Left cardiac atrium (tissue), 4 donors: ENCODE results near the gene KCND3. TPM values are rescaled to one million over a fixed set of nuclear protein-coding genes. Genes with fewer than 3 reads are reported as not detected.

Experiments used
- ATAC-seq, 2 donors: fragments of 200-7000 bp; cut with Tn5 transposase; one replicate each; pipeline ENCODE4 v1.9.1; 2020; ENCODE audit warnings: mild to moderate bottlenecking in 2 of 2, moderate library complexity in 2 of 2
- DNase-seq: peaks from one replicate; pipeline ENCODE4 v3.0.0-alpha.2; 2020
- intact Hi-C, 2 donors: fragments of 100-400 bp; cut with DNase I; formaldehyde crosslinking; loops; one replicate each; pipeline versions ENCODE4 v1.14.1 to v1.15.1; 2022 to 2023
- total RNA-seq, 2 donors: library from RNA; stranded (reverse); fragmentation: NEBNext Ultra II Directional; extraction: Animal tissue kit (Norgen Biotek cat#: 25700); gene quantifications; one replicate each; pipeline ENCODE4 v1.2.1, GENCODE V29; 2021
- donor health status: DM: no; HTN: yes; CAD: no.
- donor health status: DM: no; HTN: yes; CAD: no; lungs with severe emphysema.
- donor health status: DM: yes; HTN: yes; CAD: no.
- donor health status: Dilated cardiomyopathy.

KCND3 gene
- total RNA-seq, 2 donors from 2014 or later = 18.3 to 25.4 TPM

DNA sequence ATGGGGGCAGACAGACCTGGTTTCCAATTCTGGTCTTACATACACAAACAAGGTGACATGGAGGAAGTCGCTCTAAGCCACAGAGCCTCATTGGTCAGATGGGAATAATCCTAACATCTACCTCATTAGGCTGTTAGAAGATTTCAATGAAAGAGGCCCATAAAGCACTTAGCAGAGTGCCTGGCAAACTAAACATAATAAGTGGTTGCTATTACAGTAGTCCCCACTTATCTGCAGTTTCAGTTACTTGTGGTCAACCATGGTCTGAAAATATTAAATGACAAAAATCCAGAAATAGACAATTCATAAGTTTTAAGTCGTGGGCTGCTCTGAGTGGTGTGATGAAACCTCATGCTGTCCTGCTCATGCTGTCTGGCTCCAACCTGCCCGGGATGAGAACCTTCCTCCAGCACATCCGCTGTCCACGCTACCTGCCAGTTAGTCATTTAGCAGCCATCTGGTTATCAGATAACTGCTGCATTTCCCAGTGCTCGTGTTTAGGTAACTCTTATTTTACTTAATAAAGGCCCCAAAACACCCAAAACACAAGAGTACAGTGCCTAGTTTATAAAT is 121.5 kb downstream of the KCND3 start:
- intact Hi-C loops = no loop called here
- DNase-seq = no peak
- ATAC-seq = no peak

DNA sequence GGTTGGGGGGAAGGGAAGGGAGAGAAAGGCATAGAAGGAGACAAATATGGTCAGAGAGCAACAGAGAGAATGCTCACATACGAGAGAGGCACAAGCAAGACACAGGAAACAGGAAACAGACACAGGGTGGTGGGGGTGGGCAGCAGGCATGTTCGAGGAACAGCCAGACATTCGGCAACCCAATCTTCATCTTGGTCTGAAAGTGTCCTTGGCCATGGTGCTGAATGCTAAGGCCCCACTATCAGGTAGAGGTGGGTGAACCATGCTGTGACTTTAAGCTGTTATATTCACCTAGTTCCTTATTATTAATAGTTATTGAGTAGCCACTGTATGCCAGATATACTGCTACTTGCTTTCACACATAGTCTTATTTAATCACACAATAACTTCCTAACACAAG is 124.6 kb downstream of the KCND3 start:
- intact Hi-C loops = no loop called here
- DNase-seq = no peak
- no peak for ATAC-seq

DNA sequence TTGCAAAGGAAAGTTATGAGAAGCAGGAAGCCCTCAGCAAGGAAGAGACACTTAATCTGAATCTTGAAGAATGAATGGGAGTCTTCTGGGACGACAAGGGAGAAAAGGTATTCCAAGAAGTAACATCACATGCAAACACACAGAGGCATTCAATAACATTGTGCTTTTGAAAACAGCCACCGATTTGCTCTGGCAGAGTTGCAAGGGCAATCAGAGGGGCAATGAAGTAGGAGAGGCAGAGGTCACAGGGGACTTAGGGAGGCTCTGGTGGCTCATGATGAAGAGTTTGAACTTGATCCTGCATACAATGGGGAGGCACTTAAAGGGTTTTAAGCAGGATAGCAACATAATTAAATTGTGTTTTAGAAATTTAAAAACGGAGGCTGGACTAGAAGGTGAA is 126.1 kb downstream of the KCND3 start:
- intact Hi-C loops = no loop called here
- DNase-seq (no peak), ATAC-seq (no peak)

DNA sequence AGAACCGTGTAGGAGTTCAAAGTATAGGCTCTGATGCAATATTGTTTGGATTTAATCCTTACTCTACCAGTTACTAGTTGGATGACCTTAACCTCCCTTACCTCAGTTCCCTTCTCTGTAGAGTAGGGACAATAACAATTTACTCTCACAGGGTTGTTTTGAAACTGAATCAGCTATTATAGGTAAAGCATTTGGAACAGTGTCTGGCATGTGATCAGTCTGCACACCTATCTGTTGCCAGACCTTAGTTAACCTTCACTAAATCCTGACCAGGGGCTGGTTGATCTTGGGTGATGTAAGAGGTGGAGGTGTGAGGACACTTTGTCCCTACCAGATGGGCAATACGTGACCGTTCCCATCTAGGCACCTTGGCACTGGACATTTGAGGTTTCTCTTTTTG is 126.9 kb downstream of the KCND3 start:
- intact Hi-C loops = no loop called here
- DNase-seq (no peak), ATAC-seq (no peak)

DNA sequence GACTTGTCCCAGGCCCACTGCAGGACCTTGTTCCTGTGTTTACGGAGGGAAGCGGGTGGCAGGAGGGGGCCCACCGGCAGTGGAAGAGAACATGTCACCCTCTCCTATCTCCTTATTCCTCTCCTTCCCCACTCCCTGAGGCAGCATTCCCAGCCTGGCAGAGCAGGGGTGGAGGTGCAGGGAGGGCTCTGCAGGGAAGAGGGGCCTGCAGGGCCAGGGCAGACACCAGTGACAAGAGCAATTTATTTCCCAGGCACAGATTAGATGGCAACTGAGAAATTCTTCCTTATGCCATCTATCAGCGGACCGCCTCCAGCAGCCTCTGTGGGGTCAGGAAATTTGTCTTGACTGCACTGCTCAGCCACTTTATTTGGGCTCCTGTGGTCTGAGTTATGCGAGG is 127.9 kb downstream of the KCND3 start:
- DNase-seq (no peak), ATAC-seq (no peak)
- intact Hi-C loops = no loop called here

DNA sequence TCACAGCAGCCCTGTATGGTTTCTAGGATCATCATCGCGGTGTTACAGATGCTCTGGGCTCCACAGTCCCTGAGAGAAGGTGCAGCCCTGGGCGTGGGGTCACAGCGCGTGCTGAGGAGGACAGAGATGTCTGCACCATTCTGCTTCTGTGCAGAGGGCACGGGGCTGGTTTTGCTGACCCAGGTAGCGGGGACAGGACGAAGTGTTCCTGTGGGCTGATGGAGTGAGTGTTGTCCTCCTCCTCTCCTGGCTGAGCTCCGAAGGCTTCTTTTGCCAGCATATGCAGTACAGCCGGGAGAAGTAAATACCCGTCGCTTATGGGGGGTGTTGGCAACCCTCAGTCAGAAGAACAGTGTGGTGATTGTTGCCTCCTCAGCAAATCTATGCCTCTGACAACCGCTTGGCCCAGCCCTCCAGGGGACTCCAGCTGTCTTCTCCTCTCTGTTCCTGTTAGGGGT is 132.2 kb downstream of the KCND3 start:
- DNase-seq (peak; percentile 45), ATAC-seq (peak; percentile 66 to 70)
- intact Hi-C loops = no loop called here

DNA sequence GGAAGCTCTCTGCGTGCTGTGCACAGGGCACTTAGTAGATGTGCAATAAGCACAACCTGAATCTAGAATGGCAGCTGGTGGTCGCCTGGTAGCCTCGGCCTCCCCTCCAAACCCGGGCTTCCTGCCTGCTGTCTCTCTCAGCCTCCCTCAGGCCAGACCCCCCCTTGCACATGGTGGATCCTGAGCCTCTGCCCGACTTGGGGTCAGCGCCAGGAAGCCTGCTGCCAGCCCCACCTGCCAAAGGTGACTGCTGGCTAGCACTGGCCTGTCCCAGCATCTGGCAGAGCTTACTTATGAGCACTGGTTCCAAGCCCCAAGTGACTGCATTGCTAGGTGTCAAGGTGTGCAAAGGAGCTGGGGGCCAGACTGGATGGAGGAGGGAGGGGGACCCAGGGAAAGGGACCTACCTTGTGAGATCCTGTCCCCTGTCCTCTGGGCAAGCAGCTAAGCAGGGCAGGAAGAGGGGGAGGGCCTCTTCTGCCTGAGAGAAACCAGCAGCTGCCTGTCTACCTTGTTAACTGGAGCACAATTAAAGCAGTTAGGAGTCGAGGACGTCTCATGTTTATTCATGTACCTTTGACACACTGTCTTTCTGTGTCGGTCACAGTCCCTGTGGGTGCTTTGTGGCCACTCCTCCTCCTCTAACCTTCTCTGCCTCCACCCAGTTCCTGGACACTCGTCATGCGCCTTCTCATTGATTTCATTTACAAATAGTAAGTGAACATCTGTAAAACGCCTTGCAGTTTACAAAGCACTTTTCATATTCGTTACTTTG is 132.9 kb downstream of the KCND3 start:
- ATAC-seq (no peak), DNase-seq (no peak)
- intact Hi-C loops = no loop called here

DNA sequence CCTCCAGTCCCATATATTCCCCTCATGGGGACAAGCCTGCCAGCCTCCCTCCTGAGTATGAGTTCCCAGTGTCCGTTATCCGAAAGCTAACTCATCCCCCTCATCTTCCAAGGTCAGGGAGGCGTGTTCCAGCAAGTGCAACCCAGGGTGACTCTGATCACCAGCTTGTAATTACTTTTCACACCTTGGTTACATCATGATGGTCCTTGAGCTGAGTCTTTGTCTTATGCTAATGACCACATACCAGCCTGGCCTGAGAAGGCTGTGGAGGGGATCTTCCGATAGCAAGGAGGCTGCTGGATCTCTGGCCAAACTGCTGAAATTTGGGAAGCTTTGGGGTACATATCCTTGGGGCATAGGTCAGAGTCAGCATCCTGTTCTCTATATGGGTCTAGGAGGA is 134.2 kb downstream of the KCND3 start:
- DNase-seq = no peak
- intact Hi-C loops = no loop called here
- ATAC-seq = no peak

DNA sequence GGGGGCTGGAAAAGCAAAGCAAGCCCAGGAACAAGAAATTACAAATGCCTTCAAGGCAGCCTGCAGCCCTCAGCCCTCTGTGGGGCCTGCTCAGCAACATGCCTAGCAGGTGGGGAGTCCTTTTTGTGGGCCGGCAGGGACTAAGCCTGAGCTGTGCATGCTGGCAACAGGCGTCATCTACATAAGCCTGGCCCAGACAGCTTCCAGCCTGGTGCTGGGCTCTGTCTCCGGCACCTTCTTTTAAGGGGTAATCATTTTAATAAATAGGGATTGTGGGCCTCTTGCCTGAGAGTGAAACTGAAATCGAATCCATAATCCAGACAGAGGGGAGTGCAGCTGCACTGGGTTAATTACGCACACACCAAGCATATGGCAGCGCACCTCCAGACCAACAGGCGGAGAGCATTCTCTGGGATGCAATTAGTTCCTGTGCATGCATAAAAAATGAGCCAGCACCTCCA is 137.2 kb downstream of the KCND3 start:
- no peak for ATAC-seq
- intact Hi-C loops = no loop called here

DNA sequence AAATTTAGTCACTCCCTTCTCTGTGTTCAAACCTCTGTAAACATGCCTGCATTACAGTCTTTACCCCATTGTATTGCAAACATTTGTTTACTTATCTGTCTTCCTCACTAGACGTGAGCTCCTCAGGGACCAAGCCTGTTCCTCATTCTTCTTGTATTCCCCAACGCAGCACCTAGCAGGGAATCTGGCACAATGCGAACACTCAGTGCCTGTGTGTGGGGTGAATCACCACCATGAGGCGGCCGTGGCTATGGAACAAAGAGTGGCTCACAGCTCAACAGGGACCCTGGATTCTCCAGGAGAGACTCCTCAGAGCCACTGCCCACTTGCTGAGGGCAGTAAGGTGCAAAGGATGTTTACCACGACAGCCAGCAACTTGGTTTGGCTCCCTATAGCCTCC is 137.9 kb downstream of the KCND3 start:
- ATAC-seq (peak in 1 of 2 donors; percentile 38), DNase-seq (no peak)
- intact Hi-C loops = no loop called here

More for the DNA sequence above, 137.2 kb downstream of the KCND3 start:
- no peak for DNase-seq

DNA sequence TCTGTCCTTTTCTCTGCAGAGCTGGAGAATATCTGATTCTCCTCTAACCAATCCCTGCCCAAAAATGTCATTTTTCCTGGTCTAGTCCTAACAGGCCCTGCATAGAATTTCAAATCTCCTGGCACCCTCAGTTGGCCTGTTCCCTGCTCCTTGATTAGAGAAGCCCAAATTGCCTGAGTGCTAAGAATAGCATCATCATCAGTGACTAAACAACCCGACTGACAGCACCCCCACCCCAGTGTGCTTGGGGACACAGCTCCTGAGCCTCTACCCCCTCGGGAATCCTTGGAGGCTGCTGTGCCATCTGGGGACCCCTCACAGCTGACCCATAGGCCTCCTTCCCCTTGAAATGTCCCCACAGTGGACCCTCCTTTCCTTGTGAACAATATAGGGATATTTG is 139.4 kb downstream of the KCND3 start:
- ATAC-seq = peak; percentile 45 to 69
- intact Hi-C loops = no loop called here
- no peak for DNase-seq

DNA sequence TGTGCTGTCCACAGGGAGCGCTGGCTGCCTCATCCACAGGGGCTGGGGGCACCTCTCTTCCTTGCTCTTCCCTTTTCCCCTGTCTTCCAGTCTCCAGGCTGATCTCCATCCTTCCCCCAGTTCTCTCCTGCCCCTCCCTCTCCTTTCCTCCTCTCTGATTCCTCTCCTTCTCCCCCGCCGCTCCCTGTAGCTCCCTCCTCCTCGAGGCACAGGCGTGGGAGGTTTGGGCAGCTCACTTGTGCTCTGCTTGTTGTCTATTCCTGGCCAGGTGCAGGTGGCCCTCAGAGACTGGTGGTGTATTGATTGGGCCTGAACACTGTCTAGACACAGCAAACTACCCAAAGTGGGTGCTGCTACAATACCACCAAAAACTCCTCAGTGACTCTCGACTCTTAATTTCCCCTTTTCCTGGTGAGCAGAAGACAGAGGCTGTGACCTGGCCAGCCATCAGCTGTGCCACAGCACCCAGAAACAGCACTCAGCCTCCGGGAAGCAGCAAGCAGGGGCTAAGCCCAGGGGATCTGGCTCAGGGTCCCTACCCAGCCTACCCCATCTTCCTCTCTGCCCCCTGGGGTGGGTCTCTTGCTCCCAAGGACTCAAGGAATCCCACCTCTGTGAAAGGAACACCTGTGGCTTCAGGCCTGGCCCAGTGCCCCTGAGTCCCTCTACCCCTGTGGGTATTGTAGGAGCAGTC is 140.5 kb downstream of the KCND3 start:
- ATAC-seq (no peak), DNase-seq (no peak)
- intact Hi-C loops = no loop called here

DNA sequence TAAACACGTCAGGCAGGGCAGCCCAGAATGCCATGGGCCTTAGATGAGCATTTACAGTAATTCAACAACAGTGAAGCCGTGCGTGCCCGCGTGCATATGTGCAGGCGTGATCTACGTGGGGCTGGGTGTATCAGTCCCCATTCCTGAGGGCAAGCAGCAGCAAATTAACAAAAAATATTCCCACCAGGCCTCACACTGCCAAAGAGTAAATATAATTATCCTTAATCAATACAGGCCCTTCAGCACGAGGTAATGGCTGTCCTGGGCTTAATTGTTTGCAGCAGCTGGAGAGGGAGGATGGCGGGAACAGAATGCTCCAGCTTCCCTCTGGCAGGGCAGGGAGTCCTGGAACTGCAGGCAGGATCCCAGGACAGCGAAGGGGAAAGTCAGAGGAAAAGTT is 142.0 kb downstream of the KCND3 start:
- ATAC-seq (no peak), DNase-seq (no peak)
- intact Hi-C loops = no loop called here

DNA sequence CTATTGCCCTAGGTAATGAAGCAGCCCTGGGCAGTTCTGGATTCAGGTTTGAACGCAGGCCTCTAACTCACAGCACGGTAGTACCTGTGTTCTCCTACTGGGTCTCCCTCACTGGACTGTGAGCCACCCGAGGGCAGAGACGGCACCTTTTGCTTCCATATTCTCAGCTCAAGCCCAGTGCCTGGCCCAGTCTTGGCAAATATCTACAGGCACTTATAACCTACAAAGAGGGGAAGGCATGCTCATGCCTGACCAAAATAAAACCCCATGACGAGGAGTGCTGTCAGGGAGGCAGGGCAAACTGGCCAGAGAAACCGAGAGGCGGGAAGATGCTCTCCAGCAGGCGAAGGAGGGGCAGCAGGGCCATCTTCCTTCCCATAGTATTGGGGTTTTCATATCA is 142.6 kb downstream of the KCND3 start:
- peak; percentile 45 to 48 for ATAC-seq
- intact Hi-C loops = no loop called here

DNA sequence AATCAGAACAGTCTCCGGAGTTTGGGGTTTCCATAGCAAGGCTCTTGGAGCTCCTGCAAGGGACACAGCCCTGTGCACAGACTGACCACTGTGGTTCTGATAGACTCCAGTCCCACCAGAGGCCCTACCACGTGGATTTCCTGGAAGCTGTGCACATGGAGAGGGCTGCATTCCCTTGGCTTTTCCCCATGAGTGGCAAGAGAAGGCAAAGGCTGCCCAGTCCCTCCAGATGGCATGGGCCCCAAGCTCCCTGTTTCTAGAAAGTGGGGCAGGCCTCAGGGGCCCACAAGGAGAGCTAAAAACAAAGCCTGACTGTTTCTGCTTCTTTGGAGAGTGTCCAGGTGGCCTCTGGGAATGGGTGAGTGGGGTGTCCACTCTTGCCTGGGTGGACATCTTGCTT is 146.3 kb downstream of the KCND3 start:
- no peak for ATAC-seq
- no peak for DNase-seq
- intact Hi-C loops = no loop called here

More for the DNA sequence above, 142.6 kb downstream of the KCND3 start:
- no peak for DNase-seq

DNA sequence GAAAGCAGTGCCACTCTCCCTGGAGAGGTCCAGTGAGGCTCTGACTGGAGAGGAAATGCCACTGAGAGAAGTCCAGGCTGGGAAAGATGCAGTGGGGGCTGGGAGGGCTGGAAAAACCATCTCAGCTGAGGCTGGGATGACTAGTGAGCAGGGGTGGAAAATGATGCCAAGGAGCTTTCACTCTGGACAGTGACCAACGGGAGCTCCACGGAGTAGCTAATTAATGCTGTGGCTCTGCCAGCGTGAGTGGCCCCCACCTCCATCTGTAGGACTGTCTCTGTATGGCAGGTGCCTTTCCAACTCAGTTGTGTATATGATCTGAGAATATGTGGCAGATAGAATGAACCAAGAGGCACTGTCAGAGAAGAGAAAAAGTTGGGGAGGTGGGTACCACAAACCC is 147.1 kb downstream of the KCND3 start:
- ATAC-seq (no peak), DNase-seq (no peak)
- intact Hi-C loops = no loop called here

DNA sequence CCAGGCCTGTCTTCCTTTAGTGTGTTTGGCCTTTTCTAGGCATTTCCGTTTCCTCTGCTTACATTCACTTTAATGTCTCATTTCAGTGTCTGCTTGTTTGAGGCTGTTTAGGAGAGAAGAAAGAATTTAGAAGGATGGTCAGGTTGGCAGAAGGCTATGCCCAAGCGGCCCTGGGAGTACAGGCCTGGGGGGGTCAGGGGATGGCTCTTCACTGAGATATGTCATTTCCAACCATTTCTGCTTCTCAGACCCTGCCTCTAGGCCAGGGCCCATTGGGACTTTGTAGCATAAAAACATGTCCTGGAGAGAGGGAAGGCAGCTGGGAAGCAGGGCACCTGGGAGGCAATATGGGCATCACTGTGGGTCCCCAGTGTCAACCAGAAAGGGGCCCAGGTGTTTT is 147.7 kb downstream of the KCND3 start:
- DNase-seq (no peak), ATAC-seq (no peak)
- intact Hi-C loops = no loop called here

DNA sequence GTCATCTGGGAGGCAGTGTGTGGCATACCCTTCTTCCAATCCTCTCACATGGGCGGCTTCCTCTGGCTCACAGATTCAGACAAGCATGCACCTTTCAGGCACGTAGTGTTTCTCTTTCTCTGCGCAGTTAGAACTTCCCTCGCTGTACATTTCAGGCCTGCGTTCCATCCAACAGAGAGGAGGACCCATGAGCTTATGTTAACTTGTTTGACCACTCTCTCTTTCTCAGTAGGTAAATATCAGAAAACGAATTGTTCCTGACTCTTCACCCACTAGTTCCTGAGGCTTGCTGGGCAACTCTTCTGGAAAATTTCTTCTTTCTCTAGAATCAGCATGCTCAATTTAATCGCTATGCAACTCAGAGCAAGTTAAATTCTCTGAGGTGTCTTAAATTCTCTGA is 148.3 kb downstream of the KCND3 start:
- intact Hi-C loops = no loop called here
- DNase-seq (no peak), ATAC-seq (no peak)

DNA sequence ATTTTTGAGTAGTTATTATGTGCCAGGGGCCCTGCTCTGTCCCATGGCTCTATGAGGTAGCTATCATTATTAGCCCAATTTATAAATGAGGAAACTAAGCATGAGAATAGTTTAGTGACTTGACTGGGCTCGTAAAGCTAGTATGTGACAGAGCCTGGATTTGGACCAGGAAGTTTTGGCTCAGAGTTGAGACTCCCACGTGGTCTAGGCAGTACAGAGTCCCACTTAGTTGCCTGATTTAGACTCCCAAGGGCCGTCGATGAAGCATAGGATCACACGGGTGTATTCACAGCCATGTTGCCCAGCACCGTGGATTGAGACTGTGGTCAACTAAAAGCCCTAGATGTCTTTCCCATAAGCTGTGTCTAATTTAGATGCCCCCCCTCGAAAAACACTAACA is 152.1 kb downstream of the KCND3 start:
- DNase-seq (no peak), ATAC-seq (peak; percentile 75 to 84)
- intact Hi-C loops = no loop called here

DNA sequence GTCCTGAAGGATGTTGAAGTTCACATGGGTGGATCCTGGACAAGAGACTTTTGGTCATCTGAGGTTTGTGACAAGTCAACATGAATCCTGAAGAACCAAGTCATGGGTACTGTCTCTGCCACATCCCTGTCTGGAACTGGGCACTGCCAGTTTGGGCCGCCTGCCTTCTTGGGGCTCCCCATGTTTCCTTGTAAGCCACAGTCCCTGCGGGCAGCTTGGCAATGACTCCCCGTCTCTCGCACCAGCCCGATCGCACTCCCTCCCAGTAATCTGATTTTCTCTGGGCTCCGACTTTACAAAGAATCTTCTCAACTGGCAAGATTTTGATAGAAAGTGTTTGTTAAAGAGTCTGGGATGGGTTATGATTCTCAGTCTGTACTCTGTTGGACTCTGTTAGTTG is 153.4 kb downstream of the KCND3 start:
- intact Hi-C loops = no loop called here
- DNase-seq (no peak), ATAC-seq (no peak)
